Measurements from ENCODE around the gene PNMA3.

GRCh38 chrX:153102418-153102817, 46.1 kb downstream of the PNMA3 start:
- TF ChIP-seq POLR2A (IDR thresholded peaks at IDR 0.05), result no peak
- TF ChIP-seq CTCF (IDR thresholded peaks at IDR 0.05), result no peak
- TF ChIP-seq POLR2AphosphoS5 (IDR thresholded peaks at IDR 0.05), result no peak
